Heart right ventricle (tissue), 16 donors: ENCODE measurements around the gene METAP1. TPM values are rescaled to one million over a fixed set of nuclear protein-coding genes. Genes with fewer than 3 reads are reported as not detected.

Experiments used
- ATAC-seq, 8 donors: fragments of 200-7000 bp; cut with Tn5 transposase; one replicate each; pipeline ENCODE4 v1.9.1; 2020; ENCODE audit warnings: mild to moderate bottlenecking in 8 of 8, moderate library complexity in 8 of 8, moderate number of reproducible peaks in 1 of 8
- DNase-seq, 2 donors: peaks; one replicate each; pipeline ENCODE4 v3.0.0-alpha.2; 2020
- H3K27ac ChIP-seq, 10 donors: fragments of 200-600 bp; sonication (generic) in 2 of 10; one replicate each; pipeline versions ENCODE4 v1.5.0 to v1.8.0; 2020 to 2022; ENCODE audit warnings: mild to moderate bottlenecking in 3 of 10
- H3K27me3 ChIP-seq, 7 donors: fragments of 200-600 bp; one replicate each; pipeline ENCODE4 v1.8.0; 2021 to 2022; ENCODE audit warnings: mild to moderate bottlenecking in 2 of 7
- H3K36me3 ChIP-seq, 9 donors: fragments of 200-600 bp; sonication (generic) in 1 of 9; one replicate each; pipeline versions ENCODE4 v1.5.0 to v1.8.0; 2020 to 2022; ENCODE audit warnings: mild to moderate bottlenecking in 2 of 9
- H3K4me1 ChIP-seq, 9 donors: fragments of 200-600 bp; sonication (generic) in 1 of 9; one replicate each; pipeline versions ENCODE4 v1.5.0 to v1.8.0; 2020 to 2022; ENCODE audit warnings: mild to moderate bottlenecking in 4 of 9
- H3K4me3 ChIP-seq, 10 donors: fragments of 200-600 bp; sonication (generic) in 2 of 10; one replicate each; pipeline versions ENCODE4 v1.5.0 to v1.8.0; 2020 to 2022; ENCODE audit warnings: mild to moderate bottlenecking in 7 of 10, moderate library complexity in 2 of 10
- H3K9me3 ChIP-seq, 11 donors: fragments of 200-600 bp in 10 of 11; sonication (generic) in 2 of 11; one replicate each; pipeline versions ENCODE4 v1.5.0 to v1.8.0; 2013 to 2022; ENCODE audit warnings: mild to moderate bottlenecking in 2 of 11, control low read depth in 1 of 11, moderate library complexity in 1 of 11
- WGBS, 2 donors: extraction: QIAGEN DNeasy Blood & Tissue Kit; methylation state at CpG; one replicate each; pipeline ENCODE4 v1.1.7; 2013; ENCODE audit warnings: inconsistent platforms in 1 of 2; 5-methylcytosine and 5-hydroxymethylcytosine counted together
- intact Hi-C, 10 donors: fragments of 100-400 bp; cut with DNase I; formaldehyde crosslinking; loops; one replicate each; pipeline versions ENCODE4 v1.11.1 to v1.14.2; 2022
- polyA plus RNA-seq, 2 donors: library from polyadenylated mRNA; stranded (reverse); fragments of 200-250 nt; gene quantifications; one replicate each; pipeline ENCODE4 v1.2.3, GENCODE V29; 2013
- total RNA-seq, 10 donors: library from RNA; stranded (reverse); fragmentation: NEBNext Ultra II Directional in 3 of 10; extraction: Animal tissue kit (Norgen Biotek cat#: 25700) in 3 of 10; gene quantifications; one replicate each; pipeline versions ENCODE4 v1.2.1 to v1.2.4, GENCODE V29; 2021 to 2023
- TF ChIP-seq, protein P1 (sequence below), 9 donors: fragments of 200-600 bp; sonication (generic) in 2 of 9; IDR thresholded peaks; one replicate each; pipeline versions ENCODE4 v1.5.0 to v1.8.0; 2021 to 2022; ENCODE audit warnings: antibody characterized with exemption in 9 of 9, mild to moderate bottlenecking in 5 of 9, moderate library complexity in 1 of 9
- donor health status: Arrhythmogenic right ventricular cardiomyopathy.
- donor health status: ischemic (EF 13 %, LVEDD 7.1; RV severe dilation, severe dysfunction).
- donor health status: healthy with polysubstance abuse.
- donor health status: DM: no; HTN: yes; CAD: no.
- donor health status: DM: no; HTN: no; CAD: no.
- donor health status: ischemic (EF 25% LVEDD 6.9; RV normal size, moderate dysfunction).
- donor health status: ischemic (EF 25% LVEDD 5.7; RV mildly dilated, moderate dysfunction).
- donor health status: healthy.
- donor health status: DM: yes; HTN: yes; CAD: no.
- donor health status: Ischemic cardiomyopathy.
- donor health status: ischemic (EF 35%, LVEDD 5.7; RV mildly dilated, moderate dysfunction).
- donor health status: nonischemic (EF 11% LVEDD 7.7; RV severe dilation, severe dysfunction).
- donor health status: DM: yes; HTN: yes; CAD: no.
- donor health status: PGD.
- donor health status: ischemic (EF 29% LVEDD 5.4; RV normal size, mild dysfunction).
- donor health status: nonischemic (EF 23%, LVEDD 6.1; RV moderate dilation, normal function).

Gene METAP1
- total and polyA plus RNA-seq, 12 donors, result 37.7 to 79.7 (median 59.8) TPM

DNA sequence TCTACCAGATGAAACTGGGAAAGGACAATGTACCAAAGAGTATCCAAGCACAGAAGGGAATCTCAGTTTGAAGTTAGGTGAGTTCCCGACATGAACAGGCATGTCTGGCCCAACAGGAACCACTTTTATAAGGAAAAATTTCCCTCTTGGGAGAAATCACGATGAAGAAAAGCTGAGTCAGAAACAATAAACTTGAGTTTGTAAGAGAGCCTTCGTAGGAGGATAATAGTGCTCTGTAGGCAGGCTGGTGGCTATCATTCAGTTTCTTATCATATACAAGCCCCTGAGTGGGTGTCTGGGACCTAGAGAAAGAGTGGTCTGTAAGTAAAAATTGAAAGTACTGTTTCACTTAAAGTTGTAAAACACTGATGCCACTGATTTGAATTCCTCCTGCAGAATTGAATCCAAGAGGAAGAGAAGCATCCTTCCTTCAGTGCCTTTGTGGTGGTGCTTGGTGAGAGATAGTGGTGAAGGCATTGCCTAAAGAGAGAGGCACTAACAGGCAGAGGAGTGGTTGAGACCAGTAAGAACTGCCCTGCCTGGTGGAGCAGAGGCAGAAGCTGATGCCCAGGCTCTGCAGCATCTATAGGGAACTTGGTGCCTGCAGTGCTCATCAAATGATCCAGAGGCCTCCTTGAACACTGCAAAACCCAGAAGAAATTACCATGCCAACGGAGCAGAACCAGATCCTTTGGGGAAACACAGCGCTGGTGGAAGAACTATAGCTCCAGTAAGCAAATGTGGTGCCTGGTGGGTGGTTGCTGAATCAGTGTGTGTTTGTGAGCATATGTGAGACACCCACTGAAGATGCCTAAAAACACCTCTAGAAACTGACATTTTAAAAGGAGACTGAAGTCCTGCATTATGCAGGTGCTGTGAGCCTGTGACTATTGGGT is 31.7 kb upstream of the METAP1 start:
- no peaks in the 10 kb centered on the region for H3K36me3 ChIP-seq
- H3K4me1 ChIP-seq, result no peaks in the 10 kb centered on the region
- no peak for ATAC-seq
- no peak for DNase-seq
- no peaks in the 10 kb centered on the region for H3K9me3 ChIP-seq
- no peaks in the 10 kb centered on the region for H3K27me3 ChIP-seq
- 67 to 70% methylated on average over 5 of the region's 5 CpGs for WGBS, 2 donors
- H3K4me3 ChIP-seq, result no peak overlapping the region
- intact Hi-C loops, result no loop called here
- TF ChIP-seq, protein P1, sequence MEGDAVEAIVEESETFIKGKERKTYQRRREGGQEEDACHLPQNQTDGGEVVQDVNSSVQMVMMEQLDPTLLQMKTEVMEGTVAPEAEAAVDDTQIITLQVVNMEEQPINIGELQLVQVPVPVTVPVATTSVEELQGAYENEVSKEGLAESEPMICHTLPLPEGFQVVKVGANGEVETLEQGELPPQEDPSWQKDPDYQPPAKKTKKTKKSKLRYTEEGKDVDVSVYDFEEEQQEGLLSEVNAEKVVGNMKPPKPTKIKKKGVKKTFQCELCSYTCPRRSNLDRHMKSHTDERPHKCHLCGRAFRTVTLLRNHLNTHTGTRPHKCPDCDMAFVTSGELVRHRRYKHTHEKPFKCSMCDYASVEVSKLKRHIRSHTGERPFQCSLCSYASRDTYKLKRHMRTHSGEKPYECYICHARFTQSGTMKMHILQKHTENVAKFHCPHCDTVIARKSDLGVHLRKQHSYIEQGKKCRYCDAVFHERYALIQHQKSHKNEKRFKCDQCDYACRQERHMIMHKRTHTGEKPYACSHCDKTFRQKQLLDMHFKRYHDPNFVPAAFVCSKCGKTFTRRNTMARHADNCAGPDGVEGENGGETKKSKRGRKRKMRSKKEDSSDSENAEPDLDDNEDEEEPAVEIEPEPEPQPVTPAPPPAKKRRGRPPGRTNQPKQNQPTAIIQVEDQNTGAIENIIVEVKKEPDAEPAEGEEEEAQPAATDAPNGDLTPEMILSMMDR (IDR thresholded peaks at IDR 0.05), result no peak
- no peak overlapping the region for H3K27ac ChIP-seq

DNA sequence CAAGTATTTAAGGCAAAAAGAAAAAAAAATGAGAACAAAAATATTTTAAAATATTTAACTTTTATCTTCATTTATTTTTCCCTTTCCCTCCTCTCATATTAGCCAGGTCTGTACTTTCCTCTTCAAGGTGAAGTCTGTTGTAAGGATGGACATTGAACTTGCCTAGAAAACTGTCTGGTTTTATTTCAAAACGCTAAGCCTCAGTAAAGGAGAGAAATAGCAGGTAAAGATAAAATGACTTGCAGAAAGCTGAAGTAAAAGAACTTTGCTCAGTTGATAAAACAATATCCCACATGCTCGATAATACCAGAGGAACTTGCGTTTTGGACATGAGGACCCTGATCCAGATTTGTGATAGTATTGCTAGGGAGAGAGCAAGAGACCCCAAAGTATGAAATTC is 28.6 kb upstream of the METAP1 start:
- no peaks in the 10 kb centered on the region for H3K4me1 ChIP-seq
- no peaks in the 10 kb centered on the region for H3K9me3 ChIP-seq
- no peaks in the 10 kb centered on the region for H3K36me3 ChIP-seq
- no peak for DNase-seq
- TF ChIP-seq, protein P1 (IDR thresholded peaks at IDR 0.05), result no peak
- intact Hi-C loops, result no loop called here
- H3K27ac ChIP-seq, result no peak overlapping the region
- H3K27me3 ChIP-seq, result no peaks in the 10 kb centered on the region
- H3K4me3 ChIP-seq, result no peak overlapping the region
- 88 to 92% methylated on average over 3 of the region's 3 CpGs for WGBS, 2 donors
- no peak for ATAC-seq

DNA sequence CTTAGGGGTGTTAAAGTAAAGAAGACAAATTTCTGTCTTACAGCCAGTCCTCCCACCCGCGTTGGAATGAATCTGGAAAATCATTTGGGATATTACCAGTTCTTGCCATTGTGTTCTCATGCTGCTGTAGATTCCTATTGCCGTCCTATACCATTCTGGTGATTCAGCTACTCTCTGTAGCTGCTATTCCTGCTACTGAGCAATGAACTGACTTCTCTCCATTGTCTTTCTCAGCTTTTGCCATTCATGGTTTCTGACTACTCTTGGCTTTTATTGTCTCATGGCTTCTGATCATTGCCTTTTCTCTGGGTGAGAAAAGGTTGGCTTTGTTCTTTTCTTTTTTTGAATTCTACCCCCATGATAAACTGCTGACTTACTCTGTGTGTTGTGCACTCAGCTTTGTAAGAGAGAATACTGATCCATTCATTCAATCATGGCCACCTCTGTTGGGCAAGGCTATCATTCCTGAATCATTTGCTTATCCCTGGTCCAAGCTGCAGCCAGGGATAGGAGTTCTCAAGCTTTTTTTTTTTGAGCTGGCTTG is 27.7 kb upstream of the METAP1 start:
- H3K4me1 ChIP-seq, result no peaks in the 10 kb centered on the region
- ATAC-seq, result no peak
- H3K27me3 ChIP-seq, result no peaks in the 10 kb centered on the region
- no peaks in the 10 kb centered on the region for H3K9me3 ChIP-seq
- no peak overlapping the region for H3K27ac ChIP-seq
- 90% methylated on average over 3 of the region's 3 CpGs for WGBS, 2 donors
- no peak overlapping the region for H3K4me3 ChIP-seq
- no peaks in the 10 kb centered on the region for H3K36me3 ChIP-seq
- TF ChIP-seq, protein P1 (IDR thresholded peaks at IDR 0.05), result no peak
- DNase-seq, result no peak
- intact Hi-C loops, result no loop called here

DNA sequence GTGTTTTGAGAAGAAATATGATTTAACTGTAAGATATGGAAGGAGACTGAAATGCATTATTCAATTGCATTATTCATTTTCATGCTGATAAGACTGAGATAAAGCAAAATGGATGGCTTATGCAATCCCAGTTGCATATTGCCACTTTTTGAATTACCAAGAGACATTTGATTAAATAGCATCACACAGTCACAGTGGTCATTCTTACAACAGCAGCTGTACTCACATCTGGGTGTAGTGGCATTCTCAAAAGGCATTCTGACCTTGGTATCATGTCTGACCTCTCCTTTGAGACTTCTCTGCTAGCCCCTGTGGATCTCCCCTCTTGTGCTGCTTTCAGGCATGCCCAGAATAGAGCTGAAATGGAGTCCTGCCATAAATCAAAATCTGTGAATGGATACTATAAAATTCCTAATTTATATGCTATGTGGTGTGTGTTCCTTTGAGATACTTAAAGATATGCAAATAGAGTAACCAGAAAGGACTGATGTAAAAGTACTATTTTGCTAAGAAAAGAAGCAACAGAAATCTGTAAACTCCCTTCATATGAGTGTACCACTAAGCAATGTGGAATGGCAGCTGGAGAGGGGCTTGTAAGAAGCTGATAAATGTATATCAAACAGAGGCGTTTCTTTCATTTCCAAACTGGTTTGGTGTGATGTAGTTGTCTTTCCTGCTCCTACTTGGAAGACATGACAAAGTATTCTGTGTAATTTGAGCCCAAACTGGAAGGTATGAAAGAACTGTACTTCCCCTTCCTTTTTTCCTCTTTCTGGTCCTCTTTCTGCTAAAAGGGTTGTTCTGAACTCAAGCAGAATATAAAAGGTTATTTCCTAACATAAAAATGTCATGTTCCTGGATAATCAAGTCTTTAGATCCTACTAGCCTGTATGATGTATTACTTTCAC is 25.4 kb upstream of the METAP1 start:
- no peak overlapping the region for H3K4me3 ChIP-seq
- no peaks in the 10 kb centered on the region for H3K36me3 ChIP-seq
- DNase-seq, result no peak
- WGBS, 2 donors, result 31 to 44% methylated on average over 1 of the region's 1 CpG
- no peak overlapping the region for H3K27ac ChIP-seq
- no peaks in the 10 kb centered on the region for H3K4me1 ChIP-seq
- intact Hi-C loops, result no loop called here
- no peaks in the 10 kb centered on the region for H3K27me3 ChIP-seq
- ATAC-seq, result no peak
- no peaks in the 10 kb centered on the region for H3K9me3 ChIP-seq
- TF ChIP-seq, protein P1 (IDR thresholded peaks at IDR 0.05), result no peak
